ENCODE measurements around the gene ERBB2. TPM values are rescaled to one million over a fixed set of nuclear protein-coding genes. Genes with fewer than 3 reads are reported as not detected.

ERBB2 gene
- total and polyA plus RNA-seq, 2 of the 13 experiments (the other 11 are each of a cell fraction or from before 2014, with no cell fraction given), result 57.7 to 64.1 TPM

GRCh38 chr17:39667945-39668924 lies 31.6 kb upstream of the ERBB2 start, which contains the start of gene PNMT (continued):
- TF ChIP-seq, protein P1, sequence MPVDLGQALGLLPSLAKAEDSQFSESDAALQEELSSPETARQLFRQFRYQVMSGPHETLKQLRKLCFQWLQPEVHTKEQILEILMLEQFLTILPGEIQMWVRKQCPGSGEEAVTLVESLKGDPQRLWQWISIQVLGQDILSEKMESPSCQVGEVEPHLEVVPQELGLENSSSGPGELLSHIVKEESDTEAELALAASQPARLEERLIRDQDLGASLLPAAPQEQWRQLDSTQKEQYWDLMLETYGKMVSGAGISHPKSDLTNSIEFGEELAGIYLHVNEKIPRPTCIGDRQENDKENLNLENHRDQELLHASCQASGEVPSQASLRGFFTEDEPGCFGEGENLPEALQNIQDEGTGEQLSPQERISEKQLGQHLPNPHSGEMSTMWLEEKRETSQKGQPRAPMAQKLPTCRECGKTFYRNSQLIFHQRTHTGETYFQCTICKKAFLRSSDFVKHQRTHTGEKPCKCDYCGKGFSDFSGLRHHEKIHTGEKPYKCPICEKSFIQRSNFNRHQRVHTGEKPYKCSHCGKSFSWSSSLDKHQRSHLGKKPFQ (CRISPR knock-in tag; IDR thresholded peaks at IDR 0.05; ENCODE audit: insufficient replicate concordance), result peak; percentile 84
- peak; percentile 63; the same call in 1 of the 2 replicates for TF ChIP-seq MIXL1 (CRISPR knock-in tag; IDR thresholded peaks at IDR 0.05)
- TF ChIP-seq ZNF557 (CRISPR knock-in tag; IDR thresholded peaks at IDR 0.05), result no peak
- TF ChIP-seq ISX (CRISPR knock-in tag; conservative IDR thresholded peaks at IDR 0.05), result no peak
- no peak for TF ChIP-seq REXO4 (CRISPR knock-in tag; IDR thresholded peaks at IDR 0.05; ENCODE audit: borderline replicate concordance)
- TF ChIP-seq HNF4G (IDR thresholded peaks at IDR 0.05; ENCODE audit: borderline replicate concordance, low read depth, low read length), result no peak
- peak; percentile 62; the same call in 1 of the 2 replicates for TF ChIP-seq HNF4G (CRISPR knock-in tag; IDR thresholded peaks at IDR 0.05; ENCODE audit: borderline replicate concordance, low read depth)
- TF ChIP-seq ZNF563 (CRISPR knock-in tag; IDR thresholded peaks at IDR 0.05), result peak; percentile 81; the same call in 1 of the 2 replicates
- peak; percentile 58; the same call in 1 of the 2 replicates for TF ChIP-seq AKAP8 (CRISPR knock-in tag; IDR thresholded peaks at IDR 0.05)
- TF ChIP-seq, protein P2, sequence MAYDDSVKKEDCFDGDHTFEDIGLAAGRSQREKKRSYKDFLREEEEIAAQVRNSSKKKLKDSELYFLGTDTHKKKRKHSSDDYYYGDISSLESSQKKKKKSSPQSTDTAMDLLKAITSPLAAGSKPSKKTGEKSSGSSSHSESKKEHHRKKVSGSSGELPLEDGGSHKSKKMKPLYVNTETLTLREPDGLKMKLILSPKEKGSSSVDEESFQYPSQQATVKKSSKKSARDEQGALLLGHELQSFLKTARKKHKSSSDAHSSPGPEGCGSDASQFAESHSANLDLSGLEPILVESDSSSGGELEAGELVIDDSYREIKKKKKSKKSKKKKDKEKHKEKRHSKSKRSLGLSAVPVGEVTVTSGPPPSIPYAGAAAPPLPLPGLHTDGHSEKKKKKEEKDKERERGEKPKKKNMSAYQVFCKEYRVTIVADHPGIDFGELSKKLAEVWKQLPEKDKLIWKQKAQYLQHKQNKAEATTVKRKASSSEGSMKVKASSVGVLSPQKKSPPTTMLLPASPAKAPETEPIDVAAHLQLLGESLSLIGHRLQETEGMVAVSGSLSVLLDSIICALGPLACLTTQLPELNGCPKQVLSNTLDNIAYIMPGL (CRISPR knock-in tag; IDR thresholded peaks at IDR 0.05; ENCODE audit: borderline replicate concordance in 1 of 2, low read depth in 1 of 2), result peak; percentile 97 to 99
- no peak for TF ChIP-seq RORA (CRISPR knock-in tag; IDR thresholded peaks at IDR 0.05)
- no peak for TF ChIP-seq ZBTB14 (CRISPR knock-in tag; IDR thresholded peaks at IDR 0.05)
- peak; percentile 32 for TF ChIP-seq ERF (CRISPR knock-in tag; IDR thresholded peaks at IDR 0.05)
- TF ChIP-seq ZNF580 (CRISPR knock-in tag; IDR thresholded peaks at IDR 0.05; ENCODE audit: borderline replicate concordance, low read depth), result peak; percentile 82; the same call in 1 of the 2 replicates
- no peak for TF ChIP-seq NFE2L1 (CRISPR knock-in tag; IDR thresholded peaks at IDR 0.05; ENCODE audit: borderline replicate concordance)
- peak; percentile 73; the same call in 1 of the 2 replicates for TF ChIP-seq ZSCAN9 (CRISPR knock-in tag; IDR thresholded peaks at IDR 0.05; ENCODE audit: borderline replicate concordance)
- TF ChIP-seq ZNF772 (CRISPR knock-in tag; IDR thresholded peaks at IDR 0.05), result peak; percentile 65; the same call in 1 of the 2 replicates
- peak; percentile 77 for TF ChIP-seq YEATS4 (CRISPR knock-in tag; IDR thresholded peaks at IDR 0.05; ENCODE audit: borderline replicate concordance)
- TF ChIP-seq ZNF382 (CRISPR knock-in tag; IDR thresholded peaks at IDR 0.05; ENCODE audit: borderline replicate concordance), result no peak
- peak; percentile 62; the same call in 1 of the 2 replicates for TF ChIP-seq ZBTB4 (CRISPR knock-in tag; IDR thresholded peaks at IDR 0.05; ENCODE audit: borderline replicate concordance)
